ENCODE measurements around the gene PDE8A. TPM values are rescaled to one million over a fixed set of nuclear protein-coding genes. Genes with fewer than 3 reads are reported as not detected.

Gene PDE8A
- total and polyA plus RNA-seq, 10 of the 15 experiments (the other 5 are each of a cell fraction or from before 2014, with no cell fraction given) = 6.7 to 69.2 (median 27.2) TPM

GRCh38 chr15:85109333-85109732 lies 127.7 kb downstream of the PDE8A start:
- Histone ChIP-seq H2AFZ (ENCODE audit: control insufficient read depth, low read depth, low read length) (no peak overlapping the region), H4K20me1 (ENCODE audit: control insufficient read depth, insufficient read depth) (no peaks in the 10 kb centered on the region), H3K27ac (ENCODE audit: control insufficient read depth, insufficient read depth) (no peak overlapping the region), H3K4me2 (ENCODE audit: control insufficient read depth, insufficient read depth) (no peak overlapping the region), H3K27me3 (replicated peaks in 1 of 2; ENCODE audit: control insufficient read depth in 2 of 2, insufficient read depth in 2 of 2, low read length in 1 of 2) (no peaks in the 10 kb centered on the region), H3K36me3 (ENCODE audit: control insufficient read depth in 2 of 2, insufficient read depth in 2 of 2, low read length in 1 of 2) (peaks cover 0 to 4% of the 10 kb centered on the region in 2 experiments; a peak in 2 of 4 replicates), H3K4me3 (no peak overlapping the region), H3K9ac (ENCODE audit: control insufficient read depth, insufficient read depth, low read length) (no peak overlapping the region), H3K4me1 (ENCODE audit: control insufficient read depth, insufficient read depth, low read length) (no peaks in the 10 kb centered on the region), H3K9me3 (replicated peaks; ENCODE audit: control insufficient read depth, insufficient read depth, low read length) (no peaks in the 10 kb centered on the region), H3K79me2 (ENCODE audit: control insufficient read depth, insufficient read depth, low read length) (no peaks in the 10 kb centered on the region)
- ChIA-PET CTCF (interaction anchor here (0.8 kb wide), 1 partner anchor 22 kb away, joined by 3 read pairs; no protein-coding TSS in a partner anchor), RAD21 (ENCODE audit: unreplicated experiment) (no interaction called here), POLR2A (no interaction called here), SMC1A (ENCODE audit: uncharacterized antibody, unreplicated experiment) (no interaction called here)
- TF ChIP-seq RAD51 (IDR thresholded peaks at IDR 0.05) (no peak), ZZZ3 (IDR thresholded peaks at IDR 0.05; ENCODE audit: control insufficient read depth, insufficient read length, low read depth) (no peak), MAX (IDR thresholded peaks at IDR 0.05; ENCODE audit: low read depth, low read length) (no peak), RFX5 (IDR thresholded peaks at IDR 0.05; ENCODE audit: low read depth, low read length) (no peak)
- TF ChIP-seq, protein P1, sequence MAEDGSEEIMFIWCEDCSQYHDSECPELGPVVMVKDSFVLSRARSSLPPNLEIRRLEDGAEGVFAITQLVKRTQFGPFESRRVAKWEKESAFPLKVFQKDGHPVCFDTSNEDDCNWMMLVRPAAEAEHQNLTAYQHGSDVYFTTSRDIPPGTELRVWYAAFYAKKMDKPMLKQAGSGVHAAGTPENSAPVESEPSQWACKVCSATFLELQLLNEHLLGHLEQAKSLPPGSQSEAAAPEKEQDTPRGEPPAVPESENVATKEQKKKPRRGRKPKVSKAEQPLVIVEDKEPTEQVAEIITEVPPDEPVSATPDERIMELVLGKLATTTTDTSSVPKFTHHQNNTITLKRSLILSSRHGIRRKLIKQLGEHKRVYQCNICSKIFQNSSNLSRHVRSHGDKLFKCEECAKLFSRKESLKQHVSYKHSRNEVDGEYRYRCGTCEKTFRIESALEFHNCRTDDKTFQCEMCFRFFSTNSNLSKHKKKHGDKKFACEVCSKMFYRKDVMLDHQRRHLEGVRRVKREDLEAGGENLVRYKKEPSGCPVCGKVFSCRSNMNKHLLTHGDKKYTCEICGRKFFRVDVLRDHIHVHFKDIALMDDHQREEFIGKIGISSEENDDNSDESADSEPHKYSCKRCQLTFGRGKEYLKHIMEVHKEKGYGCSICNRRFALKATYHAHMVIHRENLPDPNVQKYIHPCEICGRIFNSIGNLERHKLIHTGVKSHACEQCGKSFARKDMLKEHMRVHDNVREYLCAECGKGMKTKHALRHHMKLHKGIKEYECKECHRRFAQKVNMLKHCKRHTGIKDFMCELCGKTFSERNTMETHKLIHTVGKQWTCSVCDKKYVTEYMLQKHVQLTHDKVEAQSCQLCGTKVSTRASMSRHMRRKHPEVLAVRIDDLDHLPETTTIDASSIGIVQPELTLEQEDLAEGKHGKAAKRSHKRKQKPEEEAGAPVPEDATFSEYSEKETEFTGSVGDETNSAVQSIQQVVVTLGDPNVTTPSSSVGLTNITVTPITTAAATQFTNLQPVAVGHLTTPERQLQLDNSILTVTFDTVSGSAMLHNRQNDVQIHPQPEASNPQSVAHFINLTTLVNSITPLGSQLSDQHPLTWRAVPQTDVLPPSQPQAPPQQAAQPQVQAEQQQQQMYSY (CRISPR knock-in tag; IDR thresholded peaks at IDR 0.05) = no peak
- in situ Hi-C loops (cut with MboI) = no loop called here
- FAIRE-seq (no peak), ATAC-seq (no peak), DNase-seq (ENCODE audit: low read depth, low spot score) (no peak)
- 94% methylated on average over 2 of the region's 2 CpGs for WGBS (ENCODE audit: insufficient coverage, insufficient replicate concordance, low lambda C conversion rate, missing lambda C conversion rate)
- intact Hi-C loops (cut with micrococcal nuclease; ENCODE audit: unreplicated experiment) = no loop called here
- no TSS peak for BruUV-seq (replicated peaks)
